Fibroblast of skin of right biceps (primary cell): Measurements from ENCODE around the gene CBX4.

Experiments
- DNase-seq: peaks from one replicate; pipeline ENCODE4 v3.0.0-alpha.2; 2013

The CBX4 gene

DNA sequence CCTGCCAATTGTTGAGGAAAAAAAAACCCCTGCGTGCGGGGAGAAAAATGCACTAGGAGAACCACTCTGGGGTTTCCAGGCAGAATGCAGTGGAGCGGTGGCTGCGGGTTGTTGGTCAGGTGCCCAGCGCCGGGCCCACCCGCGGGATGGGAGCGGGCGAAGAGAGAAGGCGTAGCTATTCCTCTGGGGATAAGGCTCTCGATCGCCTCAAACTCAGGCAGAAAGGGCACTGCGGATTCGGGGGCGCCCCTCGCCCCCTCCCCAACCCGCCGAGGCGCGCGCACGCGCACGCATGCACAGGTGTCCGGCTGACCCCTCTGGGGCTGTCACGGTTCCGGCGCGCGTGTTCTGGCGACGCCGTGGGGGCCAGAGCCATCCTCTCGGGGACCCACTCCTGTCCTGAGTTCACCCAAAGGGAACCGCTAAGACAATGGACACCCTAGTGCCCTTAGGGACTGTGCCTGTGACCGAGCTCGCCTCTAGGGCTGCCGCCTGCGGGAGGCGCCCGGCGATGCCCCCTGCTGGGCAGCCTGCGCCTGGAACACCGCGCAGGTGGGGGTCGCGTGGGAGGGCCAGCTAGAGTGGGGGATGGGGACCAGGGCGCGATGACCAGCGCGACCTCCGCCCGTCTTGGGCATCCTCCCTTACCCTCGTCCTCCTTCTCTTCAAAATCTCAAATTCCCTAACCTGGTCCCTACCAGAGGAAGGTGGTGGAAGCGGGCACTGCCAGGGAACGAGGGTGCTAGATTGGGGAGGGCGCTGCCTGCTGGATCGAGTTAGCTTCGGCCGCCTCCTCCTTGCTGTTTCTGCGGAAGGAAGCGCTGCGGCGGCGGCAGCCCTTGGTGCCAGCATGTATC is 28.0 kb downstream of the CBX4 start:
- DNase-seq: no peak

DNA sequence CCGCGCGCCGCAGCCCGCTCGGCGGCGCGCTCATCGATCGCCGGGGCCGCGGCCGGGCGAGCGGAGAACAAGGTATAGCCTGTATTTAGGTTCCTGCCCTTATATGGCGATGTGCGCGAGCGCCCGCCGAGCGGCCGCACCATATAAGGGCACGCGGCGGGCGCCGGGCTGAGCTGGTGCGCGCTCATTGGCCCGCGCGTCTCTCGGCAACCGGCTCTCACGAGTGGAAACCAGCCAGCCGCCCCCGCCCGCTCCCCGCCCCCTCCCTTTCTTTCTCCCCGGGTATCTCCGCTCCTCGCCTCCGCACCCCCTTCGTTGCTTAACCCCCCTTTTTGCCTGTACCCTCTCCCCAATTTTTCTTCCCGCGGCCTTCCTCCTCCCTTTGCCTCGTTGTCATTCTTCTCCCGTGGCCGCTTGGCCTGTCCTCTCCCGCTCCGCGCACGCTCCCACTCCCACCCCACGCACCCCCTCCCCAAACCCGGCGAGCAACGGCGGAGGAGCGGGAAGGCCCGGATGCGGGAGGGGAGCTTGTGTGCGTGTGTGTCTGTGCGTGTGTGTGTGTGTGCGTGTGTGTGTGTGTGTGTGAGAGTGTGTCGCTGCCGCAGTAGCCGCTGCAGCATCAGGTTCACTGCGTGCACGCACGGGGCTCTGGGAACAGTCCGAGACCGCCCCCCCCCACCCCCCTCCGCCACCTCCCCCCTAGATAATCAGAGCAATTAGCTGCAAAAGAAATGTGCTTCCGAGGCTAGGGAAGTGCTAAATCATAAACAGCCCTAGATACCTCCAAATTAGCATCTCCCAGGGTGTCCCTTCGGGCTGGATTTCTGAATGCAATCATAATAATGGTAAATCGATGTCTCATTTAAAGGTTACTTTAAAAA is 28.9 kb downstream of the CBX4 start:
- peak; percentile 78 for DNase-seq

DNA sequence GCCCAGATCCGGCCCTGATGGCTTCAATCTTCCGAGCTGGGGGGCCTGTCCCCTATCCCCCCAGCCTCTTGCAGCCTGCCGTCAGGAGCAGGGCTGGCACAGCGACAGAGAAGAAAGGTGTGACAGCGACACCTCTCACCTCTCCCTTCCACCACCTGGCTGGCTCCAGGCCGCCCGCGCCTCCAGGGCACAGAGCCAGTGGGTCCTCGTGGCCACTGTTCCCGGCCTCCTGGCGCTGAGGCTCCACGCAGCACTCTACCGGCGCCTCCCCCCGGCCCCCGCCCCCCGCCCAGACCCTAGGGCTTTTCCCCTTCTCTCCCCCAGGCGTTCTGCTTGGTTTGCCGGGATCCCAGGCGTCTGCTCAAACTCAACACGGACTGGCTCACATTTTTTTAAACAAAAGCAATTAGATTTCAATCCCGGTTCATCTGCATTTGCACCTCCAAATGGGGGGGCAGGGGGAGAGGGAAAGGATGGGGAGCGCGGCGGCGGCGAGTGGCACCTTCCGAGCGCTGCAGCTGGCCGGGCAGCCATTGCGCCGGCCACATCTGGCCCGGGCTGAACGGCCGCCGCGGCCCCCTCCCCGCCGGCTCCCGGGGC is 29.6 kb downstream of the CBX4 start:
- no peak for DNase-seq

DNA sequence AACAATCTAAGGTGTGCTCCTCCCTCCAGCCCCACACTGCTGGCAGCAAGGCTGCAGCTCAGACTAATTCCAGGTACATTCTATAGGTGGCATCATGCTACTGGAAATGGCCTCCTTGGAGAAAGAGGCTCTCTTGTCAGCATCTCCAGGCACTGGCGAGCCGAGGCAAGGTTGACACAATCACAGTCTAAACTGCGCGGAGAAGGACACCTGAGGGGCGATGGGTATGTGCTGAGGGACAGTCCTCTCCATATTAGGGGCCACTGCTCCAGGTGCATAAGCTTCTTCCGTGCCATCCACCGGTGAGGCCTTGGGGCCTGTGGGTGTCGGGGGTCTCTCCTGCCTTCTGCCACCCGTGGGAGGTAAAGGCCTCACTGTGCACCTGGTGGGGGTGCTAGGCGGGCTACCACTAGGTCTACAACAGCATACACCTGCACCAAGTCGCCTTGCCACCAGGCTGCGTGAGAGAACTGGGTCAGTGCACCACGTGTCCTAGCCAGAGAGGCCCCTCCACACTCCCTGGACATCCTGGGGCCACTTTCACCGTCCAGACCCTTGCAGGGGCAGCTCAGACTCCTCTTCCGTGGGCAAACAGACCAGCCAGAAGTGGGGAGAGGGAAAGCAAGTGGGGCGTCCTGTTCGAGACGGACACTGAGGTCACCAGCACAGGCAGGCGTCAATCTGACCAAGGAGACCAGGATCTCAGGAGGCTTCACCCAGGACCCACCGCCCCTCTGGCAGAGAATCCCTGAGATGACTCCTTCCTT is 30.3 kb downstream of the CBX4 start:
- DNase-seq: peak; percentile 28

DNA sequence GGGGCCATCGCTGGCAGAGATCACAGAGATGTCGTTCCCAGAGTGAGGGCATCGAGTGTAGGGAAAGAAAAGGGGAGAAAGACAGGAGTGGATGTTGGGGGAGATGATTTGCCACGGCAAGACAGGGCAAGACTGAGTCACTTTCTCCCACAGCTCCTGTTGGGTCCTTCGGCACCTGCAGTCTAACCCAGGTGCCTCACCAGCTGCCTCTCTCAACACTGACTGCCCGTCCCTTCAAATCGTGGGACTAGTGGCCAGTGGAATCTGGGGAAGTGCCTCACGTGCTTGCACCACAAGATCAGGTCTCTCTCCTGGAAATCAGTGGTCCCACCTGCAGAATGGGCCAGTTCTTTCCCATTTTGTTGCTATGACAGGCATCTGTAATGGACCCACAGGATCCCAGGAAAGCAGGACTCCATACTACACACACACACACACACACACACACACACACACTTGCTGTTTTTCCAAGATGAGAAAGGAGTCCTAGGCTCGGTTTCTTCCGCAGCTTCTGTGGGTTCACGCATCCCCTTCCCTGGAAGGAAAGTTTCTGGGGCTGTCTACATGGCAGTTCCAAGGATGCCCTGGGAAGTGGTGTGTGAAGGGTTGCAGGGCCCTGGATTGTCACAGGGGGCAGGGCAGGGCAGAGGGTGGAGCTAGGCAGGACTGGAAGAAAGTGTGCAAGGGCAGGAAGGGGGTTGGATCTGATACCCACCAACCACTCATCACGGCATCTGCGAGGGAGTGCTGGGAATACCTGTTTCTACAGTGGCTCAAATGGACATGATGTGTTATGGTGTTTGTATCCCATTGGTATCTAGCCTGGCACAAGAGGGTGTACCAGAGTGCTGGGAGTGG is 32.1 kb downstream of the CBX4 start:
- DNase-seq: no peak

DNA sequence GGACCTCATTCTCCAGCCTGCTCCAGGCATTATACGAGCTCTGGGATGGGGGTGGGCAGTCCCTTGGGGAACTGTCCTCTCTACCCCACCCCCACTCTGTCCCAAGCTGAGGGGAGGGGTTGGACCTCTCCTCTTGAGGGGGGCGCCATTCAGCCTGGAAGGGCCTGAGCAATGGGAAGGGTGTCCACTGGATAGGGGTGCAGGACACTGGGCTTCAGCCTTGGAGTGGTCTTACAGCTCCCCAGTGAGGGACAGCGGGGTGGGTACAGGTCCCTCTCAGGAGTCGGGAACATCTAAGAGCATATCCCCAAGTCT is 32.8 kb downstream of the CBX4 start:
- no peak for DNase-seq

DNA sequence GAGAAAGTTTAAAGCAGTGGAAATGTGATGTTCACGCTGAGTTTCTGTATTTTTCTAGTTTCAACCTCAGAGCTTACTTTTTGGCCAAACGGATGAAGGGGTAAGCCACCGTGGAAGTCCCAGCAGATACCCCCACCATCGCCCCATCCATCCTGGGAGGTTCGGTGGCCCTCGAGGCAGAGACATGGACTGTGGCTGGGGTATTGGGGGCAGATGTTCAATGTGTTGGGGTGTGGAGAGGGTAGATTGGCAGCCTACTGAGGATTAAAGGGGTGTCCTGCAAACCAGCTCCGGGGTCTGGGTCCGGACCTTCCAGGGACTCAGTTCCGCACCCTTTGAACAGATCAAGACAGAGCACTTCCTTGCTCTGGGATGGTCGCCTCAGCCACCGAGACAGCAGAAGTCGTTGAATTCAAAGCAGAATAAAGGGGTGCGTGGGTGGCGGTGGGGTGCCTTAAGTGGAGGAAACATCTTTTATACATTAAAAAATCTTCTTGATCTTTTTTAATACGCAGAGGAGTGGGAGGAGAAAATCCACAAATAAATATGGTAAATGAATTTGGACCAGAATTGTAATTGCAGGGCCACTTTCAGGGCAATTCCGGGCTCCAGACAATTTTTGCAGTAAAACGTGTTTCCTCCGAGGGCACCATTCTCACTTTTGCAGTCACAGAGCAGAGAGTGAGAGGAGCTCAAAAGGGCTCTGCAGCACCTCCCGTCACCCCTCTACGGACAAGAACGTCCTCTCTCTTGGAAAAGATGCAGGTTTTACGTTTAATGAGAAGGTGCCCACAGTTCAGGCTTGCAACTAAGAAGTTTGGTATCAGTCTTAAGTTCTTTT is 34.2 kb downstream of the CBX4 start:
- no peak for DNase-seq

DNA sequence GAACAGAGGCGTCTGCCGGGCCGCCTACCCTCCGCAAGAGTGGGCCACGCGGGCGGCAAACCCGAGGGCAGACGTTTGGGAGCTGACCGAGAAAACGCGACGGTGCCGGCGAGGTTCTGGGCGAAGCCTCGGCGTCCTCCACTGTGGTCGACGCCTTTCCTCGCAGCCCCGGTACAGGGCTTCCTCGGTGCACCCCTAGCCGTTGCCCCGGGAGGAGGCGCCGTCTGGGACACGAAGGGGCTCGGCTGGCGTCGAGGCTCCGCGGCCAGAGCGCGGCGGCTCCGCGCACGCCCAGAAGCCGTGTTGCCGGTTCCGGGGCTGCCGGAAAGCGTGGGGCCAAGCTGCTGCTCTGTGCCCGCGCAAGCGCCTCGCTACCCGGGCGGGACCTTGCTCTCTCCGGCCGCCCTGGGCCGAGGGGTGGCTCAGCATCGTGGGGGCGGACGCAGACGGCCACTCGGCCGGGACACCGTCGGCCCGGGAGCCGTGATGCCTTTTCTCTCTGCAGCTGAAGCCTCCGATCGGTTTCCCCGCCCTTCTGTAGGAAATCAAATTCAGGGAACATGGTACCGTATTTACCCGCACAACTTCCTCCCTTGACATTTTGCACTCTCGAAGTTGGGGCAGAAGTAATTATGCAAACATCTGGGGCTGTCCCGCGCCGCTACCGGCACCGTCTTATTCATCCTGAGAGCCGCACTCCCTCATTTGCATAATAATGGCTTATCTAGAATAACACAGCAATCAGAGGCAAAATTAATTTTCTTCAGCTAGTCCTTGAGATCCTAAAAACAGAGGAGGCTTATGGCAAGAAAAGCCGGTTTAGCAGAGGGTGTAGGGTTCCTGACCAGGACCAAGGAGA is 35.0 kb downstream of the CBX4 start:
- DNase-seq: no peak

DNA sequence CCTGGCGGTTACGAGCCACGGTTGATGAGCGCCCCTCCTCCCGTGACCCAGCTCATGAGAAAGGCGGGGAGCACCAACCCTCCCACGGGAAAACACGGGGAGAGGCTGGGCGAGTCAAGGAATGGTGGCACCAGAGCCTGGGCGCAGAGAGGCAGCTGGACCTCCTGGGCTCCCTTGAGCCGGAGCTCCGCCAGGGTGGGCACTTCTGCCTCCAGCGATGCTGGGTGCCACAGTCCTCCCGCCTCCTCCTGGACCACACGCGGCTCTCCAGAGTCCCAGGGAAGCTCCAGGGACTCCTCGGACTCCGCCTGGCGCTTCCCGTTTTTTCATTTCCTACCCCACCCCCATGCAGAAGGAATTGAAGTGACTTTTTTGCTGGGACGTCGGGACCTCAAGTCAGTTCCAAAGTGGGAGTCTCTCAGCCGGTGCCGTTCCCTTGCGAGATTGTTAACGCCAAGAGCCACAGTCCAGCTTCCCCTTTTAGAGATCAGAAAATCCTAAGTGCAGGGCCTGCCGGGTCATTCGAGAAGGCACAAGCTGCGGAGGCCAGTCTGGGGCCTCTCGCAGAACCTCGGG is 35.7 kb downstream of the CBX4 start:
- DNase-seq: no peak

DNA sequence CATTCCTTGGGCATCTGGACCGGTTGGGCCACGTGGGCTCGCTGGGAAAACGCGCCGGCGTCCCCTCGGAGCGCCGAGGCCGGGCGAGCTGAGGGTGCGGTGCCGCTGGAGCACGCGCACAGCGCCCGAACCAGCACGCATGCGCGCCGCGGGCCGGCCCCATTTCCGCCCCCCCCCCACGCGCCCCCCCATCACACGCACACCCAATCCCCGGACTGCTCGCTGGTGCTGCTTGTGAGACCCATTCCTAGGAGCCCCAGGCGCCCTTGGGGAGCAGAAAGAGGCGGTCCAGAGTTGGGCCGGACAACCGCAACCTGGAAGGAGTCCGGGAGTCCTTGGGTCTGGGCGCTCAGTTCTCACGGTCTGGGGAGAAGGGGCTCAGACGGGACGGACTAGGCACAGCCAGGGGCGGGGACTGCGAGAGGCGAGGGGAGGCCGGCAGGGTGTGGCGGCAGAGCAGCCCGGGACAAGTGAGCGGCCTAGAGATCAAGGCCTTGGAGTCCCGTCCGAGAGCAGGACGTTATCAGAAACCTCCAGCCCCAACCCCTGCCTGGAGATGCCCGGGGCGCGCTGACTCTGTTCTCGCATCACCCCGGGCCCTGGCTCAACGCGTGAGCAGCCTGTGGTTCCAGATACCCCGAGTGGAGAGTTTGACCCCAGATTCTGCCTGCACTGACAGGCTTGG is 36.4 kb downstream of the CBX4 start:
- DNase-seq: no peak

DNA sequence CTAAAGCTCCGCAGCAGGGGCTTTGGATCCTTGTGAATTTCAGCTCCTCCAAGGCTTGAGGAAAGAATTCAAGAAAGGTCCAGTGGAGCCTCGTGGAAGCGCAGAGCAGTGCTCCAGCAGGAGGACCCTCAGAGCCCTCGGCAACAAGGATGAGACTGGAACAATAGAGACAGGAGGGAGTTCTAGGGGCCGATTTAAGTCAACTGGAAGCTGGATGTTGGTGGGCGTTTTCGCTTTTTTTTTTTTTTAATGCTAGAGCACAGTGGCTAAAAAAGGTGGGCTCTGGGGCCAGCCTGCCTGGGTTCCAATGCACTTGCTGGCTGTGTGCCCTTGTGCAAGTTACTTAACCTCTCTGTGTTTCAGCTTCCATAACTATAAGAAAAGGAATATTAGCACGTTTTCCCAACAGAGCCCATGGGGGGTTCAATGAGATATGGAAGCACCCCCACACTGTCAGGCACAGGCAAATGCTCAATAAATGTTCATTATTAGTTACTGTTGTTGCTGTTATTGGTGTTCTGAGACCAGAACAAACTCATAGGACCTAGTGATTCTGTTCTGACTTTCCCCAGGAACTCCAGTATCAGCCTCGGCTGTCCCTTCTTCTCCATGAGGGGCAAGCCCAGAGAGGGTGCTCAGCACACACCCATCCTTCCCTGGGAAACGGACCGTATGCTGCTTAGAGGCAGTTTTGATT is 37.1 kb downstream of the CBX4 start:
- no peak for DNase-seq

DNA sequence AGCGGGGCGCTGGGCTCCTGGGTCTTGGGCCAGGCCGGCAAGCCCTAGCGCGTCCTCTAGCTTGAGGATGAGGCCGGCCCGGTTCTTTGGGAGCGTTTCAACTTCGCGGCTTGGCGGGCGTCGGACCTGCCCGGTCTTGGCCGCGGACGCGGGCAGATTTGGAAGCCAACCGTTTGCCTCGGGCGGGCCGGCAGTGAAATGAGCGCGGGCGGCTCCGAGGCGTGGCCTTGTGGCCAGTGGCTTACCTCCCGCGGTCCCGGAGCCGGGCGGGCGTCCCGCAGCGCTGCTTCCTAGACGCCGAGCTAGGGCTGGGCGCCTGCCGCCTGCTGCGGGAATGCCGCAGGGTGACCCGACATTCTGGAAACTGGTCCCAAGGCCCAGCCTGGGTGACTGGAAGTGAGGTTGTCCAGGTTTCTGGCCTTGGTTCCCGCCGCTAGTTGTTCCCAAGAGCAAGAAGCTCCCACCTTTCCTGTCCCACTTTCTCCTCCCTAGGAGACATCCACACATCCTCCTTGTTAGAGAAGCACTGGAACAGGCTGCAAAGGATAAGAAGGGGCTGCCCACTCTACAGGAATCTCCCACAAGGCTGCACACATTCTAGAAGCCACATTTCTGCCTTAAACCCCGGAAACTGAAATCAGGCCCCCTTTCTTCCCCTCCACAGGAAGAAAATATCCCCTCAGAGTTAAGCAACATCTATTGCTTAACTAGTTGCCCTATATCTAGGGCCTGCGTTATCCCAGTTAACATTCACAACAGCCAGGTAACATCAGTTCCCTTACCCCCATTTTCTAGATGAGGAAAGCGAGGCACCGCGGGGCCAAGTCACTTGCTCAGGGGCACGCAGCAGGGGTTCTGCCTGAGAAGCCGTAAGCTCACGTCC is 37.8 kb downstream of the CBX4 start:
- no peak for DNase-seq

DNA sequence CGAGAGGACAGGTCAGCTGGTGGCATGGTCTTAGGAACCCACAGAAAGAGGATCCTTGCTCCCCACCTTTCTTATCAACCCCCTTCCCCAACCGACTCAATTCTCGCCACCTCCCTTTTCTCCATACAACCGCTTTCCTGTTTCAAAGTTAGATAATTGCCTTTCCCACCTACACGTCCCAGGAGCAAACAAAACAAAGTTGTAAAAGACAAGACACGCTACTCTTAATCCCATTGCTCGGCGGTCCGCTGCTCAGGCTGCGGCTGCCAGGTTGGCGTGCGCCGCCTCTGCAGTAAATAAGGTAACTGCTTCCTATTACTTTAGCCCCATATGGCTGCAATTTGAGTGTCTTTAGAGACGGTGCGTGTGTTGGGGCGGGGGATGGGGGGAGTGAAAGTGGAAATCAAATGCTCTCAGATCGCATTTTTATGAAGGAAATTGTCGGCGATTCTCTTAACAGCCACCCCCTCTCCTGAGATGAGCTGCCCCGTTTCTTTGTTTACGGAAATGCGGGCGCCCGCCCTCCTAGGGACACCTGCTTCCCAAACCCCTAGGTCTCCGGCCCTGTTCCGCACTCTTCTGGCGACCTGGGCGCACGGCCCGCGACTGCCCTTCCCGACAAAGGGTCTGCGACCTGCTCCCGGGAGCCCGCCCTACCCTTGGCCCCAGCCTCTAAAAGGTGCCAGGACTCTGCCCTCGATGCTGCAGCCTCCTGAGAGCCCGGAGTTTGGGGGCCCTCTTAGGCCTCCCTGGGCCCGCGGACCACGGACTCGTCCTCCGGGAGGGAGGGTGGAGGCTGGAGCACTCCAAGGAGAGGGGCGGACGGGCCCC is 38.7 kb downstream of the CBX4 start:
- peak; percentile 58 for DNase-seq

DNA sequence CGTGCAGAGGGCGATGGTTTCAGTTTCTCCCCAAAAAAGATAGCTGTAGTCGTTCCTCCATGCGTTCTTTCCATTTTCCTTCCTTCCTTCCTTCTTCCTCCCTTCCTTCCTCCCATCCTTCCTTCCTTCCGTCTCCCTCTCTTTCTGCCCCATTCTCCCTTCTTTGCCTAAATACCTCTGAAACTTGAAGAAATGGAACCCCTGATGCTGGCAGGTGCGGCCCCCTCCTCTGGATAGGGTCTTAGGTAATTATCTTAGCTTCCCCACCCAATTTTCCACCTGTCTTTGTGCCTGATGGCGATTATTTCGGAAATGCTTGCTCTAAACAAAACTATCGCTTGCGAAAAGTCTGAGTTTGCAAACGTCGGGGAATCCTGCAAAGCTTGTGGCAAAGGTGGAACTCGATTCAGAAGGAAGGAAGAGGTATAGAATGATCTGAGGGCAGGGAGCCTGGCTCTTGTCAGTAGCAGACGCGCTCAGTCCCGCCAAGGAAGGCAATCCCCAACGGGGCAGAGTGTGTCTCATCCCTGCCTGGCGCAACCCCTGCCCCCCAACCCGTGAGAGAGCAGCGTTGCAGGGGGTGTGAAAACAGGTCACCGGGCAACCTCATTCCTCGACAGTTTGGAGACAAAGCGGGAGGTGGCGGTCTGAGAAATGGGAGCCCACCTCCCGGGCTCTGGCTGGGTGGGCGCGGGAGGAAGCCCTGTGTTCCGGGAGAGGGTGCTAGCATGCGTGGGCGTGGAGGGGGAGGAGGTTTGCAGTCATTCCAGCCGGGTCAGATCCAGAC is 39.5 kb downstream of the CBX4 start:
- no peak for DNase-seq

DNA sequence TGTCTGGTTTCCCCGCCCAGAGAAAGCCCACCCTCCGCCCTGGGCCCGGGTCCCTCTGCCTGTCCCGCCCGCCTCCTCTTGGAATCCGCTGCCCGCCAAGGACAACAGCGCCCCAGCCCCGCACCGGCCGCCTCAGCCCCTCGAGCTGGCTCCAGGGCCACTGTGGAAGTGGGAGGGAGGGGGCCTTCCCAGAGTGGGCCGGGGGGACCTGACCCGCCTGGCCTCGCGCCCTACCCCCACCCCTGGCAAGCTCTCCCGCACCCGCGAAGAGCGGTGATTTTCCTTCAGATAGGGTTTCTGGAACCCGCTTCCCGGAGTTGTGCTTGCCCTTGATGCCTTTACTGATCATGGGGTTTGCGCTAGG is 40.1 kb downstream of the CBX4 start:
- no peak for DNase-seq
